ENCODE data around the gene C11orf91.
"Not testable (repeated sequence)": the region's sequence is repeated elsewhere in the genome, so short reads cannot be mapped to it uniquely, and the experiment has no call there.

Gene C11orf91

DNA sequence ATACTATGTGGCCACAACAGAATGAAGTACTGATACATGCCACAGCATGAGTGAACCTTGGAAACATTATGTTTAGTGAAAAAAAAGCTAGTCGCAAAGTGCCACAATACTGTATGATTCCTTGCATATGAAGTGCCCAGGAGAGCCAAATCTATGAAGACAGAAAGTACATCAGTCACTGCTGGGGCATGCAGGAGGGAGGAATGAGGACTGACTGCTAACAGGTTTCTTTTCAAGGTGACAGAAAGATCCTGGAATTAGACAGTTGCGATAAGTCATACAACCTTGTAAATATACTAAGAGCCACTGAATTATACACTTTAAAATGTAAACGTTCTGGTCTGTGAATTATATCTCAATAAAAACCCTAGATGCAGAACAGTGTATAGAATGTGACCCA is 11.8 kb upstream of the C11orf91 start:
- no peak overlapping the region for H3K4me3 ChIP-seq (ENCODE audit: low read depth, low read length)
- TF ChIP-seq, protein P1, sequence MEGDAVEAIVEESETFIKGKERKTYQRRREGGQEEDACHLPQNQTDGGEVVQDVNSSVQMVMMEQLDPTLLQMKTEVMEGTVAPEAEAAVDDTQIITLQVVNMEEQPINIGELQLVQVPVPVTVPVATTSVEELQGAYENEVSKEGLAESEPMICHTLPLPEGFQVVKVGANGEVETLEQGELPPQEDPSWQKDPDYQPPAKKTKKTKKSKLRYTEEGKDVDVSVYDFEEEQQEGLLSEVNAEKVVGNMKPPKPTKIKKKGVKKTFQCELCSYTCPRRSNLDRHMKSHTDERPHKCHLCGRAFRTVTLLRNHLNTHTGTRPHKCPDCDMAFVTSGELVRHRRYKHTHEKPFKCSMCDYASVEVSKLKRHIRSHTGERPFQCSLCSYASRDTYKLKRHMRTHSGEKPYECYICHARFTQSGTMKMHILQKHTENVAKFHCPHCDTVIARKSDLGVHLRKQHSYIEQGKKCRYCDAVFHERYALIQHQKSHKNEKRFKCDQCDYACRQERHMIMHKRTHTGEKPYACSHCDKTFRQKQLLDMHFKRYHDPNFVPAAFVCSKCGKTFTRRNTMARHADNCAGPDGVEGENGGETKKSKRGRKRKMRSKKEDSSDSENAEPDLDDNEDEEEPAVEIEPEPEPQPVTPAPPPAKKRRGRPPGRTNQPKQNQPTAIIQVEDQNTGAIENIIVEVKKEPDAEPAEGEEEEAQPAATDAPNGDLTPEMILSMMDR (IDR thresholded peaks at IDR 0.05; ENCODE audit: control insufficient read depth, extremely low read depth, insufficient read depth): no peak
- no peak for DNase-seq (ENCODE audit: low read depth)

DNA sequence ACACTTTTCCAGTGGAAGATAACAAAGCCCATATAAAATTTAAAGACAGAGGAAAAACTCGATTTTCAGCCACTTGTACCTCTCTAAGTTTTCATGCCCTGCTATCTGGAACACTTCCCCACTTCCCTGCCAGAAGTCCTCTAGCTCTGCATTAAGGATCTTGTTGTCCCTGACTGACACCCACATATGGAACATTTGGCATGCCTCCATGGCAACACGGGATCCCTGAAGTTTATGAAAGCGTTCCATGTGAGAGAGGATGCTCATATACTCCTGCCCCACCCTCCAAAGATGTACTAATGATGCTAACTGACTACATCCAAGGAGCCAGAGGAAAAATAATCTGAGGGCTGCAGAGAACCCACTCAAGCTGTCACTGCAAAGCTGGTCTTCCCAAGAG is 8.8 kb upstream of the C11orf91 start:
- H3K4me3 ChIP-seq (ENCODE audit: low read depth, low read length): no peak overlapping the region
- no peak for DNase-seq (ENCODE audit: low read depth)
- TF ChIP-seq, protein P1 (IDR thresholded peaks at IDR 0.05; ENCODE audit: control insufficient read depth, extremely low read depth, insufficient read depth): no peak

DNA sequence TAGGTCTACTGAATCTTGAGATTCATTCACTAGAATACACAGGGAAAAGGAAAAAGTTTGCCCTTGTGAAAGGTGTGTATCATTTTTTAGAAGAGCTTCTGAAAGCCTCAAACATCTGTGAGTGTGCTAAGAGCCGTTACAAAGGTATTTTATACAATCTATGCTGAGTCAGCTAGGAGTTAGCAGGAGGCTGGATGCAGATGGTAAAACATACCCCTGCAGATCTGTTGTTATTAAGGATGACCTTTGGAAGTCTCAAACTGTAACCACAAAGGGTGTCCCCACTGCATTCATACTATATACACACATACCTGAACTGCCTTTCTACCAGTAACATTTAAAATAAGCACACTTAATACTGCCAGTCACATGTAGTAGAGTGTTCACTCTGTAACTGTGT is 8.4 kb upstream of the C11orf91 start:
- no peak for DNase-seq (ENCODE audit: low read depth)
- H3K4me3 ChIP-seq (ENCODE audit: low read depth, low read length): no peak overlapping the region
- TF ChIP-seq, protein P1 (IDR thresholded peaks at IDR 0.05; ENCODE audit: control insufficient read depth, extremely low read depth, insufficient read depth): no peak

DNA sequence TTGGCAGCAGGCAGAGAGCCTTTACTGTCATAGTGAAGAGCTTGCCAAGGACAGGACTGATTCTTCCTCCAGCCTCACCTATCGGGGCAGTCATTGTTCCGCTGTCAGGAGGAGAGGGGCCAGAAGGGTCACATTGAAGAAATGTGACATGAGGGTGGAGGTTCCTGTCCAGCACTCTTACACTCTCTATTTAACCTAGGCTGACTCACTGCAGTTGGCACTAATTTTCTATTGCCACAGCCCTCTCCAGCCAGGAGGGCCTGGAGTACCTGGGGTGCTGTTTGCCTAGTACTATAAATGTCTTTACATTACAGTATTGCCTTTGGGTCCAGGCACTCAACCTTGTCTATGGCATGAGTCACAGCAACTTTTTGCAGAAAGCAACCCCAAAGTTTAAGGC is 7.2 kb upstream of the C11orf91 start:
- not testable (repeated sequence) for DNase-seq (ENCODE audit: low read depth); H3K4me3 ChIP-seq (ENCODE audit: low read depth, low read length)

DNA sequence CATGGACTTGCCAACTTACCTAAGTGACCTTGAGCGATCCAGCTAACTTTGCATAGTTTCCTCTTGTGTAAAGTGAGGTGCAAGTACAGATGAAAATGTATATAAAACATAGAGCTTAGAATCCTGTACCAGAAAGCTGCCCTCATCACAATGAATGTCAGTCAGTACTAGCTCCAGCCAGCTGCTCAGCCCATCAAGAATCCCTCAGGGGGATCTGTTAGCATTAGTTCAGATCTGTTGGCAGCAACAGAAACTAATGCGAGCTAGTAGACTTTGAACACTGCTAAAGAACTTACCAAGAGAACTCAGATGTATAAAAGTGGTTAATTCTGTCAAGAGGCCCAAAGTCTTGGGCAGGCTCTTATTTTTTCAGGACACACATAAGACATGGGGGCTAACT is 6.3 kb upstream of the C11orf91 start:
- DNase-seq (ENCODE audit: low read depth): no peak
- no peak overlapping the region for H3K4me3 ChIP-seq (ENCODE audit: low read depth, low read length)
- TF ChIP-seq, protein P1 (IDR thresholded peaks at IDR 0.05; ENCODE audit: control insufficient read depth, extremely low read depth, insufficient read depth): no peak

DNA sequence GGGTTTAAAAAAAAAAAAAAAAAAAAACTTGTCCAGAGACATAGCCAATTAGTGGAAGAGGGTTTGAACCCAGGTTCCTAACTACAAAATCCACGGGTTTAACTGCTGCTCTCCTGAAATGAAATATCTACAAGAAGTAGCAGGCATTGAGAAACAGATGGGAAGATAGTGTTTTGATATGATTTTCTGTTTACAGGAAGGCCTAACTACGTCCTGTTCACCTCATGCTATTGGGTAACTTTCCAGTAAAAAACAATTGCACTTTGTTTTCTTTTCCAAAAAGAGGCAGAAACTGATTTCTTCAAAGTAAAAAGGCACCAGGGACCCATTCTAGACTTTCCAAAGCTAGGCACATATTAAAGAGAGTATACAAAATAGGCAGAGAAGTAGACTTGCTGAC is 5.9 kb upstream of the C11orf91 start:
- no peak for DNase-seq (ENCODE audit: low read depth)
- TF ChIP-seq, protein P1 (IDR thresholded peaks at IDR 0.05; ENCODE audit: control insufficient read depth, extremely low read depth, insufficient read depth): no peak

DNA sequence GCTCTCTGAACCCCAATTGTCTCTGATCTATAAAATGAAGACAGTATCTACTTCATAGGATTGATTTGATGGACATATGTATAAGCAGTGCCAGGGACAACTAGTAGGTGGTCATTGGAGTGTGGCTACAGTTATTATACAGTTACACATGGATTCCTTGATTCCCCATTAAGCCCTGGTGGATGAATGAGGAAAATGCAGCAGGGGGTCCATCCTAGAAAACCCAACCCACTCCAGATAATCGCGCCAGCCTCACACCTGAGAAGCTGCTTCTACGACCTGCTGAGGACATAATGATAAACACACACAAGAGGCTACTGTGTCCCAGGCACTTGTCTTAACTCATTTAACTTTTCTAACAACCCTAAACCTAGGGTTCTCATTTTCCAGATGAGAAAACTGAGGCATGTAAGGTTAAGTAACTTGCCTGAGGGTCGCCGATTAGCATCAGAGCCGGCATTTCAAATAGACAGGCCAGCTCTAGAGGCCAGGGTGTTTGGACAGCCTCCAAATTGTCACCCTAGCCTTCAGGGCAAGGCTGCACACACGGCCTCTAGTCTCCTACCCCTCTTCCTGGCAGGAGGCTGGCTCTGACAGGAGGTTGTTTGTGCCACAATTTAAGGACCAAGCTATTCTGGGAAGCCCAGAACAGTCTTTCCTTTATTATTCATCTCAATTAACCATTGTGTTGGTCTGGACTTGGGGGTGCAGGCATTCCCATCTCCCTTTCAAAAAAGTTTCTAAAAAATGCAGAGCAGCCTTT is 3.8 kb upstream of the C11orf91 start:
- no peak overlapping the region for H3K4me3 ChIP-seq (ENCODE audit: low read depth, low read length)
- TF ChIP-seq, protein P1 (IDR thresholded peaks at IDR 0.05; ENCODE audit: control insufficient read depth, extremely low read depth, insufficient read depth): no peak
- DNase-seq (ENCODE audit: low read depth): no peak

More for the DNA sequence above, 5.9 kb upstream of the C11orf91 start:
- no peak overlapping the region for H3K4me3 ChIP-seq (ENCODE audit: low read depth, low read length)
